HepG2 (cell line): ENCODE data around the gene ZBTB9. TPM values are rescaled to one million over a fixed set of nuclear protein-coding genes. Genes with fewer than 3 reads are reported as not detected.

Source experiments
- AGO2 ChIP-seq: fragments of 200-400 bp; formaldehyde crosslinking; optimal IDR thresholded peaks from 2 replicates; pipeline ENCODE3; 2017; ENCODE audit warnings: mild to moderate bottlenecking, low read depth, low read length, moderate library complexity
- AKAP8 ChIP-seq: sonication (generic); formaldehyde crosslinking; IDR thresholded peaks from 2 replicates; pipeline ENCODE4 v1.5.1; 2020; ENCODE audit warnings: mild to moderate bottlenecking, missing genetic modification reagents
- ARNT2 ChIP-seq: sonication (generic); formaldehyde crosslinking; IDR thresholded peaks from 2 replicates; pipeline ENCODE4 v1.8.0; 2022; ENCODE audit warnings: mild to moderate bottlenecking, low read depth, missing genetic modification reagents, moderate library complexity
- BRF2 ChIP-seq: sonication (generic); formaldehyde crosslinking; IDR thresholded peaks from 2 replicates; pipeline ENCODE4 v1.8.1; 2022; ENCODE audit warnings: mild to moderate bottlenecking, missing genetic modification reagents
- CAMTA2 ChIP-seq: sonication (generic); formaldehyde crosslinking; IDR thresholded peaks from 2 replicates; pipeline ENCODE4 v1.4.0; 2020; ENCODE audit warnings: mild to moderate bottlenecking, missing genetic modification reagents, borderline replicate concordance
- GMEB2 ChIP-seq: IDR thresholded peaks from 2 replicates; pipeline ENCODE4 v1.6.1; 2016; ENCODE audit warnings: missing biosample characterization, missing genetic modification reagents, low read depth
- HOXA9 ChIP-seq: sonication (generic); formaldehyde crosslinking; IDR thresholded peaks from 2 replicates; pipeline ENCODE4 v1.8.1; 2022; ENCODE audit warnings: missing genetic modification reagents, mild to moderate bottlenecking, moderate library complexity, borderline replicate concordance
- LBX2 ChIP-seq: sonication (generic); formaldehyde crosslinking; IDR thresholded peaks from 2 replicates; pipeline ENCODE4 v1.5.0; 2020; ENCODE audit warnings: missing genetic modification reagents, mild to moderate bottlenecking, borderline replicate concordance
- MXD3 ChIP-seq: IDR thresholded peaks from 2 replicates; pipeline ENCODE4 v1.6.1; 2016; ENCODE audit warnings: mild to moderate bottlenecking, missing biosample characterization, missing genetic modification reagents
- NKX3-1 ChIP-seq: sonication (generic); formaldehyde crosslinking; IDR thresholded peaks from 2 replicates; pipeline ENCODE4 v1.5.0; 2020; ENCODE audit warnings: missing genetic modification reagents
- POLR2G ChIP-seq: fragments of 200-400 bp; formaldehyde crosslinking; IDR thresholded peaks from 2 replicates; pipeline ENCODE4 v1.6.1; 2018; ENCODE audit warnings: mild to moderate bottlenecking, low read depth, low read length, moderate library complexity
- PPARG ChIP-seq: conservative IDR thresholded peaks from 2 replicates; pipeline ENCODE4 v1.6.1; 2016; ENCODE audit warnings: missing biosample characterization, missing genetic modification reagents
- PRMT3 ChIP-seq: sonication (generic); formaldehyde crosslinking; IDR thresholded peaks from 2 replicates; pipeline ENCODE4 v1.8.1; 2022; ENCODE audit warnings: low read depth, mild to moderate bottlenecking, moderate library complexity, missing genetic modification reagents, borderline replicate concordance
- YEATS4 ChIP-seq: sonication (generic); formaldehyde crosslinking; IDR thresholded peaks from 2 replicates; pipeline ENCODE4 v1.4.0; 2020; ENCODE audit warnings: missing genetic modification reagents, borderline replicate concordance
- ZBTB20 ChIP-seq: sonication (generic); formaldehyde crosslinking; IDR thresholded peaks from 2 replicates; pipeline ENCODE4 v1.8.1; 2023; ENCODE audit warnings: missing genetic modification reagents, low read depth, mild to moderate bottlenecking, borderline replicate concordance
- ZFP1 ChIP-seq: IDR thresholded peaks from 2 replicates; pipeline ENCODE4 v1.6.1; 2016
- ZKSCAN5 ChIP-seq: sonication (generic); formaldehyde crosslinking; IDR thresholded peaks from 2 replicates; pipeline ENCODE4 v1.5.1; 2020; ENCODE audit warnings: mild to moderate bottlenecking, missing genetic modification reagents
- ZNF160 ChIP-seq: sonication (generic); formaldehyde crosslinking; IDR thresholded peaks from 2 replicates; pipeline ENCODE4 v1.8.0; 2022; ENCODE audit warnings: mild to moderate bottlenecking, inconsistent platforms, missing genetic modification reagents
- ZNF543 ChIP-seq: sonication (generic); formaldehyde crosslinking; IDR thresholded peaks from 2 replicates; pipeline ENCODE4 v1.4.0; 2020; ENCODE audit warnings: mild to moderate bottlenecking, missing genetic modification reagents
- ZNF770 ChIP-seq: sonication (generic); formaldehyde crosslinking; IDR thresholded peaks from 2 replicates; pipeline ENCODE4 v1.5.0; 2020; ENCODE audit warnings: mild to moderate bottlenecking, missing genetic modification reagents
- ZNF775 ChIP-seq: sonication (generic); formaldehyde crosslinking; IDR thresholded peaks from 2 replicates; pipeline ENCODE4 v1.4.0; 2020; ENCODE audit warnings: missing genetic modification reagents, mild to moderate bottlenecking, moderate library complexity, borderline replicate concordance
- polyA plus RNA-seq, 8 experiments: library from polyadenylated mRNA; depleted of rRNA in 3 of 8; stranded (reverse) in 7 of 8; unstranded in 1 of 8; fragments of >200 nt; fragmentation: Illumina TruSeq in 4 of 8; extraction: Trizol in 4 of 8; gene quantifications; 2 replicates each; pipeline versions ENCODE4 v1.2.1 to v1.2.3, GENCODE V29; 2011 to 2016; ENCODE audit warnings: low read depth in 4 of 8, missing spikeins in 1 of 8, mixed read lengths in 1 of 8; ENCODE audit not compliant: insufficient read depth in 1 of 8
- total RNA-seq, 5 experiments: library from RNA; depleted of rRNA; stranded (reverse); fragments of >200 nt; fragmentation: Illumina TruSeq; extraction: Trizol; gene quantifications; 2 replicates each; pipeline ENCODE4 v1.2.3, GENCODE V29; 2016; ENCODE audit warnings: low read depth in 1 of 5

ZBTB9 gene
- total and polyA plus RNA-seq, 2 of the 13 experiments (the other 11 are each of a cell fraction or from before 2014, with no cell fraction given) = 5.3 to 9.2 TPM

GRCh38 chr6:33417903-33418689 lies 36.3 kb upstream of the ZBTB9 start, which contains the start of gene CUTA (continued):
- TF ChIP-seq ZFP1 (CRISPR knock-in tag) (0 out of 2 replicates have a peak, but pooled peaks have one; percentile 71), ZKSCAN5 (CRISPR knock-in tag) (no peak), MXD3 (CRISPR knock-in tag) (peak; percentile 85), AKAP8 (CRISPR knock-in tag) (no peak), NKX3-1 (CRISPR knock-in tag) (peak; percentile 87; the same call in 1 of the 2 replicates), LBX2 (CRISPR knock-in tag) (peak; percentile 88), AGO2 (peak; percentile 39), PPARG (CRISPR knock-in tag) (peak; percentile 32; the same call in 1 of the 2 replicates), ZBTB20 (CRISPR knock-in tag) (peak; percentile 7; the same call in 1 of the 2 replicates), ZNF775 (CRISPR knock-in tag) (peak; percentile 90; the same call in 1 of the 2 replicates), ARNT2 (CRISPR knock-in tag) (peak; percentile 81; the same call in 1 of the 2 replicates), ZNF160 (peak; percentile 70; the same call in 1 of the 2 replicates), ZNF543 (CRISPR knock-in tag) (peak; percentile 92; the same call in 1 of the 2 replicates), GMEB2 (CRISPR knock-in tag) (peak; percentile 75), POLR2G (peak; percentile 92), BRF2 (no peak; the same call in 1 of the 2 replicates), PRMT3 (CRISPR knock-in tag) (no peak; the same call in 1 of the 2 replicates), ZNF770 (CRISPR knock-in tag) (no peak), HOXA9 (CRISPR knock-in tag) (no peak; the same call in 1 of the 2 replicates), YEATS4 (CRISPR knock-in tag) (peak; percentile 94; the same call in 1 of the 2 replicates), CAMTA2 (CRISPR knock-in tag) (0 out of 2 replicates have a peak, but pooled peaks have one; percentile 2)
